ENCODE measurements around the gene TPD52L2. TPM values are rescaled to one million over a fixed set of nuclear protein-coding genes. Genes with fewer than 3 reads are reported as not detected.

Gene TPD52L2
- total and polyA plus RNA-seq, 3 donors from 2014 or later: 89.9 to 132 (median 100) TPM

GRCh38 chr20:63837479-63837878 lies 27.6 kb upstream of the TPD52L2 start:
- H3K9me3 ChIP-seq: no peaks in the 10 kb centered on the region
- no peaks in the 10 kb centered on the region for H3K27me3 ChIP-seq
- no peak overlapping the region for H3K27ac ChIP-seq
- H3K4me1 ChIP-seq: peaks cover 9% of the 10 kb centered on the region
- no peaks in the 10 kb centered on the region for H3K36me3 ChIP-seq (ENCODE audit: low read depth, missing control alignments)
- intact Hi-C loops (cut with DNase I; ENCODE audit: low total_unique reads): no loop called here
- no peak for TF ChIP-seq POLR2A (IDR thresholded peaks at IDR 0.05)
- TF ChIP-seq CTCF (IDR thresholded peaks at IDR 0.05): no peak
- no peak for DNase-seq
- WGBS, 2 donors: 60 to 69% methylated on average over 8 of the region's 8 CpGs
- no peak overlapping the region for H3K4me3 ChIP-seq

- Histone ChIP-seq H3K9me3 (no peaks in the 10 kb centered on the region), H3K27ac (no peak overlapping the region), H3K36me3 (ENCODE audit: low read depth, missing control alignments) (no peaks in the 10 kb centered on the region), H3K4me1 (peaks cover 3% of the 10 kb centered on the region), H3K27me3 (no peaks in the 10 kb centered on the region), H3K4me3 (no peak overlapping the region)
- intact Hi-C loops (cut with DNase I; ENCODE audit: low total_unique reads): no loop called here
- no peak for DNase-seq
- no peak for TF ChIP-seq POLR2A (IDR thresholded peaks at IDR 0.05)
- TF ChIP-seq CTCF (IDR thresholded peaks at IDR 0.05): no peak
- WGBS, 2 donors: 89% methylated on average over 12 to 13 of the region's 13 CpGs
Measured at GRCh38 chr20:63839620-63840019, 25.4 kb upstream of the TPD52L2 start.

- intact Hi-C loops (cut with DNase I; ENCODE audit: low total_unique reads): no loop called here
- DNase-seq: no peak
- TF ChIP-seq CTCF (IDR thresholded peaks at IDR 0.05) (no peak), POLR2A (IDR thresholded peaks at IDR 0.05) (no peak)
Measured at GRCh38 chr20:63840405-63840828, 24.7 kb upstream of the TPD52L2 start.

GRCh38 chr20:63842258-63842657 lies 22.8 kb upstream of the TPD52L2 start:
- H3K4me1 ChIP-seq: peaks cover 16% of the 10 kb centered on the region
- no peak for TF ChIP-seq POLR2A (IDR thresholded peaks at IDR 0.05)
- no peak for TF ChIP-seq CTCF (IDR thresholded peaks at IDR 0.05)
- H3K27me3 ChIP-seq: no peaks in the 10 kb centered on the region
- H3K9me3 ChIP-seq: no peaks in the 10 kb centered on the region
- H3K4me3 ChIP-seq: no peak overlapping the region
- no peak overlapping the region for H3K27ac ChIP-seq
- WGBS, 2 donors: 79 to 96% methylated on average over 7 to 9 of the region's 9 CpGs
- no peaks in the 10 kb centered on the region for H3K36me3 ChIP-seq (ENCODE audit: low read depth, missing control alignments)
- DNase-seq: no peak
- intact Hi-C loops (cut with DNase I; ENCODE audit: low total_unique reads): no loop called here

More at GRCh38 chr20:63840405-63840828, 24.7 kb upstream of the TPD52L2 start:
- H3K9me3 ChIP-seq: no peaks in the 10 kb centered on the region
- no peaks in the 10 kb centered on the region for H3K36me3 ChIP-seq (ENCODE audit: low read depth, missing control alignments)
- H3K27ac ChIP-seq: no peak overlapping the region
- no peaks in the 10 kb centered on the region for H3K4me1 ChIP-seq
- no peak overlapping the region for H3K4me3 ChIP-seq
- no peaks in the 10 kb centered on the region for H3K27me3 ChIP-seq
- WGBS, 2 donors: 85 to 88% methylated on average over 7 to 11 of the region's 11 CpGs

GRCh38 chr20:63843222-63843621 lies 21.8 kb upstream of the TPD52L2 start:
- no peak for DNase-seq
- H3K4me3 ChIP-seq: no peak overlapping the region
- H3K9me3 ChIP-seq: no peaks in the 10 kb centered on the region
- 88 to 93% methylated on average over 6 to 12 of the region's 12 CpGs for WGBS, 2 donors
- no peaks in the 10 kb centered on the region for H3K27me3 ChIP-seq
- no peaks in the 10 kb centered on the region for H3K36me3 ChIP-seq (ENCODE audit: low read depth, missing control alignments)
- no peak overlapping the region for H3K27ac ChIP-seq
- TF ChIP-seq POLR2A (IDR thresholded peaks at IDR 0.05) (no peak), CTCF (IDR thresholded peaks at IDR 0.05) (no peak)
- peaks cover 26% of the 10 kb centered on the region for H3K4me1 ChIP-seq
- intact Hi-C loops (cut with DNase I; ENCODE audit: low total_unique reads): no loop called here

Measured in testis (tissue), 3 donors.